Endothelial cell (in vitro differentiated cells): ENCODE data around the gene MLPH. TPM values are rescaled to one million over a fixed set of nuclear protein-coding genes. Genes with fewer than 3 reads are reported as not detected.

ENCODE experiments used
- DNase-seq: peaks from one replicate; pipeline ENCODE4 v3.0.0; 2021; ENCODE audit warnings: low spot score
- H3K27ac Mint-ChIP-seq: one replicate; pipeline ENCODE4 v1.8.0; 2021; ENCODE audit warnings: mixed read lengths, inconsistent platforms; ENCODE audit not compliant: unreplicated experiment
- H3K27me3 Mint-ChIP-seq: one replicate; pipeline ENCODE4 v1.8.0; 2021; ENCODE audit warnings: mild to moderate bottlenecking, moderate library complexity, mixed read lengths, inconsistent platforms; ENCODE audit not compliant: unreplicated experiment
- H3K36me3 Mint-ChIP-seq: one replicate; pipeline ENCODE4 v1.8.0; 2021; ENCODE audit warnings: mild to moderate bottlenecking, low read depth, mixed read lengths, inconsistent platforms; ENCODE audit not compliant: unreplicated experiment
- H3K4me1 Mint-ChIP-seq: one replicate; pipeline ENCODE4 v1.8.0; 2021; ENCODE audit warnings: mild to moderate bottlenecking, mixed read lengths, inconsistent platforms; ENCODE audit not compliant: unreplicated experiment
- H3K4me3 Mint-ChIP-seq: one replicate; pipeline ENCODE4 v1.8.0; 2021; ENCODE audit warnings: mild to moderate bottlenecking, mixed read lengths, inconsistent platforms; ENCODE audit not compliant: unreplicated experiment
- H3K9me3 Mint-ChIP-seq: one replicate; pipeline ENCODE4 v1.8.0; 2021; ENCODE audit warnings: mixed read lengths, inconsistent platforms; ENCODE audit not compliant: unreplicated experiment
- total RNA-seq: library from RNA; stranded (reverse); fragmentation: NEBNext Ultra II Directional; extraction: Animal tissue kit (Norgen Biotek cat#: 25700); gene quantifications from one replicate; pipeline ENCODE4 v1.2.1, GENCODE V29; 2021; ENCODE audit not compliant: unreplicated experiment
- TF ChIP-seq, protein P1 (sequence below): fragments of 200-600 bp; sonication (generic); IDR thresholded peaks from one replicate; pipeline ENCODE4 v1.5.0; 2021; ENCODE audit warnings: antibody characterized with exemption; ENCODE audit not compliant: unreplicated experiment

MLPH gene
- total RNA-seq, 1 donor from 2014 or later, result 0.36 TPM

DNA sequence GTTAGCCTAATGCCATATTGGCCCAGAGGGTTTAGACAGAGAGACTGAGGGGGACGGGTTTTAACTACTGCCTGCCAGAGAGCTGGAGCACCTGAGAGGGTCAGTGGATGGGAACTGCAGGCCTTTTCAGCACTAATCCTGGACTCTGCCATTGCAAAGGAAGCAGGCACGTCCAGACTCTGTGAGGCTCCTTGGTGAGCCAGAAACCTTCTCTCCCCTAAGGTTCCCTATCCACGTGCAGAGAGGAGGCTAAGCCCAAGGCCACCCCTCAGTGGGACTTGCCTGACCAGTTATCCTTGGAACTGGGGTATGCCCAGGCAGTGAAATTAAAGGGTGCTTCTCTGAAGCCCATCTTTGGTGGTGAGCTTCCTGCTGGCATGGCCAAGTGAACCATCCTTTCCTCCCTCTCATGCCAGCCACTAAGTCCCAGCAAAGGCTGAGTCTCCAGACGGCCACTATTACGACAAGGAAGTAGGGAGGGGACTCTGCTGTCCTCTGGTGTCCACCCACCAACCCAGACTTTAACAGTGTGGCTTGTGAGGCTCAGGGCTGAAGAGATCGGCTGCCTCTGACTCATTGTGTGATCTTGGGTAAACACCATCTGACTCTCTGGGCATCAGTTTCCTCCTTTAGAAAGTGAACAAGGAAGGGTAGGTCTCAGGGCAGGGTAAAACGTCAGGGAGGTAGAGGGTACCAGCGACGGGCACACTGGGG, 3.9 kb upstream of the MLPH start:
- peaks cover 2% of the 10 kb centered on the region for H3K4me1 Mint-ChIP-seq

DNA sequence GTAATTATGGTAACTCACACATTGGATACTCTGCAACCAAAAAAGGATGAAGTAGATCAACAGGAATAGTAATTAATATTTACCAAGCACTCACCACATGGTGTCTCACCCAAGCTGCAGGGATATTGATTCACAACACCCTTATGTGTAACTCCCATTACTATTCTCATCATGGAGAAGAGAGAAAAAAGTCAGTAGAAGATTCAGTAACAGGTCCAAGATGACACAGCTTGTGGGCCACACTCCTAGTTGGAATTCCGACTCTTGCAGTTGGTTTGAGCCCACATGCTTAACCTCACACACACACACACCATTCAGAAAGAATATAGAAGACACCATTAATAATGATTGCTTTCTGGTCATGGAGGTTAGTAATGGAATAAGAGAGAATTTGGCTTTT, 1.7 kb upstream of the MLPH start:
- TF ChIP-seq, protein P1, sequence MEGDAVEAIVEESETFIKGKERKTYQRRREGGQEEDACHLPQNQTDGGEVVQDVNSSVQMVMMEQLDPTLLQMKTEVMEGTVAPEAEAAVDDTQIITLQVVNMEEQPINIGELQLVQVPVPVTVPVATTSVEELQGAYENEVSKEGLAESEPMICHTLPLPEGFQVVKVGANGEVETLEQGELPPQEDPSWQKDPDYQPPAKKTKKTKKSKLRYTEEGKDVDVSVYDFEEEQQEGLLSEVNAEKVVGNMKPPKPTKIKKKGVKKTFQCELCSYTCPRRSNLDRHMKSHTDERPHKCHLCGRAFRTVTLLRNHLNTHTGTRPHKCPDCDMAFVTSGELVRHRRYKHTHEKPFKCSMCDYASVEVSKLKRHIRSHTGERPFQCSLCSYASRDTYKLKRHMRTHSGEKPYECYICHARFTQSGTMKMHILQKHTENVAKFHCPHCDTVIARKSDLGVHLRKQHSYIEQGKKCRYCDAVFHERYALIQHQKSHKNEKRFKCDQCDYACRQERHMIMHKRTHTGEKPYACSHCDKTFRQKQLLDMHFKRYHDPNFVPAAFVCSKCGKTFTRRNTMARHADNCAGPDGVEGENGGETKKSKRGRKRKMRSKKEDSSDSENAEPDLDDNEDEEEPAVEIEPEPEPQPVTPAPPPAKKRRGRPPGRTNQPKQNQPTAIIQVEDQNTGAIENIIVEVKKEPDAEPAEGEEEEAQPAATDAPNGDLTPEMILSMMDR, result no peak
- Mint-ChIP-seq H3K27me3 (peaks cover 9% of the 10 kb centered on the region), H3K27ac (no peak overlapping the region), H3K4me3 (no peak overlapping the region), H3K4me1 (peaks cover 2% of the 10 kb centered on the region), H3K9me3 (no peaks in the 10 kb centered on the region), H3K36me3 (no peaks in the 10 kb centered on the region)
- no peak for DNase-seq

More for the DNA sequence above, 3.9 kb upstream of the MLPH start:
- no peak for DNase-seq
- no peaks in the 10 kb centered on the region for H3K36me3 Mint-ChIP-seq
- TF ChIP-seq, protein P1, result no peak
- H3K4me3 Mint-ChIP-seq, result no peak overlapping the region
- no peaks in the 10 kb centered on the region for H3K9me3 Mint-ChIP-seq
- peaks cover 6% of the 10 kb centered on the region for H3K27me3 Mint-ChIP-seq
- H3K27ac Mint-ChIP-seq, result no peak overlapping the region

DNA sequence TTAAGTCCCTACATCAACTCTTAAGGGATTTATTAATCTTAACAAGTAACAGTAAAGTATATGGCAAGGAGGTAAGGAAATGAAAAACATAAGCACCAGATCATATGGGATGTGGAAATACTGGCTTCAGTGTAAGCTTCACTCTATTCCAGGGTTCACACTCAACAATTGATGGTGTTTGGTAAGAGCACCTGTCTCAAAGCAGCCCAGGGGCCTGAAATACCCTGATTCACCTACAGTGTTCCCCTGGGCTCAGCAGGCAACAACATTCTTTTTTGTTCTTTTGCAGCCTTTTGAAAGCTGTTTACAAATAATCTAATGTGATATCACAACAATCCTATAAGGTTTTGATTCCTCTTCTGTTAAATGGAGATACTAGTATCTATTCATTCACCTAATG, 1.2 kb upstream of the MLPH start:
- Mint-ChIP-seq H3K27ac (no peak overlapping the region), H3K36me3 (no peaks in the 10 kb centered on the region), H3K9me3 (no peaks in the 10 kb centered on the region), H3K4me1 (peaks cover 2% of the 10 kb centered on the region), H3K4me3 (no peak overlapping the region), H3K27me3 (peaks cover 9% of the 10 kb centered on the region)
- TF ChIP-seq, protein P1, result no peak
- no peak for DNase-seq

DNA sequence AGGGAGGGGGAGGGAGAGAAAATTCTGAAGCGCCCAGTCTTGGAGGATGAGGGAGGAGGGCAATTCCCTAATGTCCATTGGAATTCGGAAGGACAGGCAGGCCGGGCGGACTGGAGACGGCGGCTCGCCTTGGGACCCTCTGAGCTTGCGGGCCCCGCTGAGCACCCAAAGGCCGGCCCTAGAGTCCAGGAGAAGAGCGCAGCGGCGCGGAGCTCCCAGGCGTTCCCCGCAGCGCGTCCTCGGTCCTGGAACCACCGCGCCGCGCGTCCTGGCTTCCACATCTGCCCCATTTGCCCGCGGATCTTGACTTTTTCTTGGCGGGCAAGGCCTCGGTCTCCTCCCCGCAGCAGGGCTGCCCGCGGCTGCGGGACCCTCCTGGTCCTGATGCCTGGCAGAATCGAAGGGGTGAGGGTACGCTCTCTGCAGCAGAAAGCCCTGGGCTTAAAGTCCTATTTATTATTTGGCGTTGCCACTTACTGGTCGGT, 675 bp upstream of the MLPH start:
- no peaks in the 10 kb centered on the region for H3K36me3 Mint-ChIP-seq
- H3K9me3 Mint-ChIP-seq, result no peaks in the 10 kb centered on the region
- TF ChIP-seq, protein P1, result no peak
- H3K27ac Mint-ChIP-seq, result no peak overlapping the region
- H3K27me3 Mint-ChIP-seq, result peaks cover 6% of the 10 kb centered on the region
- H3K4me3 Mint-ChIP-seq, result no peak overlapping the region
- DNase-seq, result no peak
- peaks cover 2% of the 10 kb centered on the region for H3K4me1 Mint-ChIP-seq

DNA sequence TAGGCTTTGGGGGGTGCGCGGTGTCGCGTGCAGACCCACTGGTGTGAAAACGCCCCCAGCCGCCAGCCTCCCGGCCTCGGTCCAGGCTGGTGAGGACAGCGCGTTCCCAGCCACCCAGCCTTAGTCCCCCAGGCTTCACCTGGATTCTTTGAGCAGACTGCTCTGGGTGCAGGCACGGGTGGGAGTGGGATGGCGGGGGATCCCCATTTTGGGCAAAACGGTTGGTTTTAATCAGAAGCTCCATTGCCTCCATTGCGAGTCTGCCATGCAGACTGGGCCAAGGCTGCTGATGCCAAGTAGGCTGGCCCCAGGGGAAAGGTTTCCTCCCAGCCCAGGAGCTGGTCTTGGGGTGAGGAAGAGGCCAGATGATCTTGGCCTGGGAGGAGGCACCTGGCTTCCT, 445 bp downstream of the MLPH start:
- no peak for DNase-seq
- TF ChIP-seq, protein P1, result no peak
- peaks cover 6% of the 10 kb centered on the region for H3K36me3 Mint-ChIP-seq
- H3K9me3 Mint-ChIP-seq, result no peaks in the 10 kb centered on the region
- peaks cover 6% of the 10 kb centered on the region for H3K27me3 Mint-ChIP-seq
- H3K4me1 Mint-ChIP-seq, result peaks cover 2% of the 10 kb centered on the region
- no peak overlapping the region for H3K4me3 Mint-ChIP-seq
- no peak overlapping the region for H3K27ac Mint-ChIP-seq
